Esophagus muscularis mucosa (tissue), 3 donors: ENCODE measurements around the gene PRRG1.

Experiments used
- CTCF ChIP-seq, 3 experiments: fragments of 200-600 bp in 2 of 3; fragments of 450-650 bp in 1 of 3; sonication (generic) in 2 of 3; IDR thresholded peaks; one replicate each; pipeline ENCODE4 v1.5.1; 2017 to 2019; ENCODE audit warnings: antibody characterized with exemption in 3 of 3, mild to moderate bottlenecking in 2 of 3, moderate library complexity in 1 of 3
- POLR2A ChIP-seq: fragments of 450-650 bp; IDR thresholded peaks from one replicate; pipeline ENCODE4 v1.6.1; 2017; ENCODE audit warnings: antibody characterized with exemption, moderate library complexity, mild to moderate bottlenecking, low read depth
- POLR2AphosphoS5 ChIP-seq, 2 donors: sonication (generic); formaldehyde crosslinking; IDR thresholded peaks; one replicate each; pipeline ENCODE4 v1.6.1; 2017; ENCODE audit warnings: antibody characterized with exemption in 2 of 2

- no peak for TF ChIP-seq POLR2A
- TF ChIP-seq CTCF (IDR thresholded peaks at IDR 0.05): no peak
- TF ChIP-seq POLR2AphosphoS5 (IDR thresholded peaks at IDR 0.05): no peak
Measured at GRCh38 chrX:37462346-37462745, 113.2 kb downstream of the PRRG1 start.
